ENCODE measurements around the gene CD2AP. TPM values are rescaled to one million over a fixed set of nuclear protein-coding genes. Genes with fewer than 3 reads are reported as not detected.

CD2AP gene
- total and polyA plus RNA-seq, 9 donors = 6.9 to 40.7 (median 15.5) TPM

DNA sequence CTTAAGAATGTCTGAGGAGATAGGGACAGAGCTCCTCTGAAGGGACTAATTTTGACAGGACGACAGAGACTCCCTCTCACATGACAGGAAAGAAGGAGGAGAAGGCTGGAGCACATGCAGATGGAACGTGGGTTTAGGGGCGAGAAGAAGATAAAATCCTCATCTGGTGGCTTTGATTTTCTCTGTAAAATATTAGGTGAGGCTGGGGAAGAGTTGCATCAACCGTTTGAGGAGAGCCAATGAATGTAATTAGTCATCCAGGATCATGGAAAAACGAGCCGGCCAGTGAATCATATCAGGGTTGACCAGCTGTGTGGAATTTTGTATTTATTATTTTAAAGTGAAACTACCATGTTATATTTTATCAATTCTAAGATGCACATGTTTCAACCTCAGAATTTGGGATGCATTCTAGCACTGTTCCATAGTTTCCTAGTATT lies 173.9 kb downstream of the CD2AP start:
- Histone ChIP-seq H3K4me3 (no peak overlapping the region), H3K4me1 (ENCODE audit: insufficient read depth) (no peaks in the 10 kb centered on the region), H3K27ac (no peak overlapping the region), H3K9me3 (no peaks in the 10 kb centered on the region), H3K36me3 (no peaks in the 10 kb centered on the region), H3K27me3 (no peaks in the 10 kb centered on the region)
- no peak for DNase-seq
- TF ChIP-seq POLR2A (IDR thresholded peaks at IDR 0.05) = no peak
- WGBS, 3 donors = 11 to 23% (median 20%) methylated on average over 6 of the region's 6 CpGs
- intact Hi-C loops (cut with DNase I) = no loop called here

DNA sequence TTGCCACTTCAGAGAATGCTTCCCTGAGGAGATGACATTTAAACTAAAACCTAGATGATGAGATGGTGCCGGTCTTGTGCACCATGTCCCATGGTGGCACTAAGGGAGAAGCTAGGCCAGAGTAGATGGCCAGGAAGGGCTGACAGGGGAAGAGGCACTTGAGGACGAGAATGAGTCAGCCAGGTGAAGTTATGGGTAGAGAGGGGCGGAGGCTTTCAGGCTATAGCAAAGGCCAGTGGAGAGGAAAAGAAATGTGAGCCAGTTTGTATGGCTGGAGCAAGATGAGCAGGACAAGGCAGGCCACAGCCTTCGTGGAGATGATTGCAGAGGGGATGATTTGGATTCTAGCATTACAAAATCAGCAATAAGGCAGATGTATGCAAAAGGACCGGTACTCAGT lies 176.1 kb downstream of the CD2AP start:
- intact Hi-C loops (cut with DNase I) = no loop called here
- Histone ChIP-seq H3K36me3 (no peaks in the 10 kb centered on the region), H3K9me3 (no peaks in the 10 kb centered on the region), H3K4me1 (ENCODE audit: insufficient read depth) (no peaks in the 10 kb centered on the region), H3K4me3 (no peak overlapping the region), H3K27me3 (no peaks in the 10 kb centered on the region), H3K27ac (no peak overlapping the region)
- WGBS, 3 donors = 76 to 90% (median 90%) methylated on average over 5 of the region's 5 CpGs
- TF ChIP-seq, protein P1, sequence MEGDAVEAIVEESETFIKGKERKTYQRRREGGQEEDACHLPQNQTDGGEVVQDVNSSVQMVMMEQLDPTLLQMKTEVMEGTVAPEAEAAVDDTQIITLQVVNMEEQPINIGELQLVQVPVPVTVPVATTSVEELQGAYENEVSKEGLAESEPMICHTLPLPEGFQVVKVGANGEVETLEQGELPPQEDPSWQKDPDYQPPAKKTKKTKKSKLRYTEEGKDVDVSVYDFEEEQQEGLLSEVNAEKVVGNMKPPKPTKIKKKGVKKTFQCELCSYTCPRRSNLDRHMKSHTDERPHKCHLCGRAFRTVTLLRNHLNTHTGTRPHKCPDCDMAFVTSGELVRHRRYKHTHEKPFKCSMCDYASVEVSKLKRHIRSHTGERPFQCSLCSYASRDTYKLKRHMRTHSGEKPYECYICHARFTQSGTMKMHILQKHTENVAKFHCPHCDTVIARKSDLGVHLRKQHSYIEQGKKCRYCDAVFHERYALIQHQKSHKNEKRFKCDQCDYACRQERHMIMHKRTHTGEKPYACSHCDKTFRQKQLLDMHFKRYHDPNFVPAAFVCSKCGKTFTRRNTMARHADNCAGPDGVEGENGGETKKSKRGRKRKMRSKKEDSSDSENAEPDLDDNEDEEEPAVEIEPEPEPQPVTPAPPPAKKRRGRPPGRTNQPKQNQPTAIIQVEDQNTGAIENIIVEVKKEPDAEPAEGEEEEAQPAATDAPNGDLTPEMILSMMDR (IDR thresholded peaks at IDR 0.05) = no peak
- TF ChIP-seq EP300 (IDR thresholded peaks at IDR 0.05) = no peak
- no peak for DNase-seq

DNA sequence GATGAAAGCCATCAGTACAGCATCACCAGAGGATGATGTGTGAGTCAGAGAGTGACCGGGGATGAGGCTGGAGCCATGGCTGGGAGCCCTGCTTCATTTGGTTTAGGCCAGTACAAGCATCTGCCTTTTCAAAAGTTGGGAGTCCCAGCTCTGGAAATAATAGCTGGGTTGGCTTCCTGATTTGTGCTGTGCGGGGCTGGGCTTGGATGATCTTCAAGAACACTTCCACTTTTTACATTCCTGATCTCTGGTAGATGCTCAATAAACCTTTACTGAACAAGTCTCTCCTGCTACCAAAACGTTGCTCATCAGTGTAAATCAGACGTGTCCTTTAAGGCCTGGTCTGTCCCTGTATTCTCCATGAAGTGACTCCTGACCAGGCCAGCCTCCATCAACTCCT lies 176.7 kb downstream of the CD2AP start:
- no peaks in the 10 kb centered on the region for H3K36me3 ChIP-seq
- no peak overlapping the region for H3K4me3 ChIP-seq
- intact Hi-C loops (cut with DNase I) = no loop called here
- H3K9me3 ChIP-seq = no peaks in the 10 kb centered on the region
- H3K27ac ChIP-seq = no peak overlapping the region
- TF ChIP-seq POLR2A (IDR thresholded peaks at IDR 0.05) (no peak), EP300 (IDR thresholded peaks at IDR 0.05) (no peak)
- TF ChIP-seq, protein P1 (IDR thresholded peaks at IDR 0.05) = no peak
- DNase-seq = no peak
- WGBS, 3 donors = 79 to 81% (median 79%) methylated on average over 4 of the region's 4 CpGs
- H3K4me1 ChIP-seq (ENCODE audit: insufficient read depth) = no peaks in the 10 kb centered on the region
- H3K27me3 ChIP-seq = no peaks in the 10 kb centered on the region

DNA sequence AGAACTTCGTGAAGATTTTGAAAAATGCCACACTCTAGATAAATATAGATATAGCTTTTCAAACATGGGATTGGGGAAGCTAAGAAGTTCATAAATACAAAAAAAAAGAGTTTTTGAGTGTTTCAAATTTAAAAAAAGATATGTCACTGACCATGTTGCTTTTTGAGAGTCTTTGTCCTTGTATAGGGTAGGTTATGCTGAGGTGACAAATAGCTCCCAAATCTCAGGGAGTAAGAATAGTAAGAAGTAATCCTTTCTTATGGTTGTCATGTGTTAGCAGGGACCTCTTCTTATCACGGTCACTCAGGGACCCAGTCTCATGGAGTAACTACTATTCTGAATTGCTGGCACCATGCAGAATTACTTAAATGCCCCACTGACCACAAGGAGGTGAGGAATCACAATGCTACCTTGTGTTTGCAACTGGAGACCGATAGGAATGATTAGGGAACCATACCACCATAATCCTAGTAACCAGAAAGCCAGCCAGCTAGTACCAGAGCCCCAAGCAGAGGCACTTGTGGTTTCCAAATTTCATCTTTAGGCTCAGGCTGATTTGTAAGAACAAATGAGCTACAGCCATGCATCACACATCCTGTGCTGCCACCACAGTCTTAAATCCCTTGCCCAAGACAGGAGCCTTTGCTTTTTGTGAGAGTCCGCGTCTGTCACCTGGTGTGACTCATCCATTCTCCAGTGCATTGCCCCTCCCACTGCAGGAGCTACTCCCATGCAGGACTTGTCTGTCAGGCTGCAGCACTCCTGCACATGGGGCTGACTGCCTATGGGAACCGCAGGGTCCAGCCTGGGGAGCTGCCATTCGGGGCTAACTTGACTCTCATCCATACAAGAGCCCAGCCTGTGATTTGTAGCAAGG lies 178.4 kb downstream of the CD2AP start:
- Histone ChIP-seq H3K4me1 (ENCODE audit: insufficient read depth) (no peaks in the 10 kb centered on the region), H3K27me3 (no peaks in the 10 kb centered on the region), H3K36me3 (no peaks in the 10 kb centered on the region), H3K27ac (no peak overlapping the region), H3K4me3 (no peak overlapping the region), H3K9me3 (no peaks in the 10 kb centered on the region)
- no peak for DNase-seq
- 59 to 81% (median 66%) methylated on average over 7 of the region's 7 CpGs for WGBS, 3 donors
- TF ChIP-seq POLR2A (IDR thresholded peaks at IDR 0.05) = no peak
- TF ChIP-seq, protein P1 (IDR thresholded peaks at IDR 0.05) = no peak
- no peak for TF ChIP-seq EP300 (IDR thresholded peaks at IDR 0.05)
- intact Hi-C loops (cut with DNase I) = no loop called here

DNA sequence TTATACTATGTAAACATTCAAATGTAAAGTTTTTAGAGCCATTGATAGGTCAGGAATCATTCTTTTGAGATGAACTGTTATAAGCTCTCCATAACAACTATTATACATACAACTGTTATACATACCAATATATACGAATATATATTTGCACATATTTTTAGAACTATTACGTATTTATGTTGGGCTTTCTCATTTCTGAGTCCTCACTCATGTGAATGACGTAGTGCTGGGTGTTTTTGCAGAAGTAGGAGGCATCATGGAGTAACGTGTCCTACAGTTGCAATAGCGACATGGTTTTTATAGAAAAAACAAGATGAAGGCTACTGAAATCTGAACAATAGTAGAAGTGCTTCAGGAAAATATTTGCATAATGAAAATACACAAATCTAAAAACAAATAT lies 184.4 kb downstream of the CD2AP start:
- Histone ChIP-seq H3K27me3 (no peaks in the 10 kb centered on the region), H3K9me3 (no peaks in the 10 kb centered on the region), H3K27ac (no peak overlapping the region), H3K4me3 (no peak overlapping the region), H3K36me3 (no peaks in the 10 kb centered on the region), H3K4me1 (ENCODE audit: insufficient read depth) (no peaks in the 10 kb centered on the region)
- intact Hi-C loops (cut with DNase I) = no loop called here
- TF ChIP-seq POLR2A (IDR thresholded peaks at IDR 0.05) = no peak
- TF ChIP-seq, protein P1 (IDR thresholded peaks at IDR 0.05) = no peak
- no peak for TF ChIP-seq EP300 (IDR thresholded peaks at IDR 0.05)
- no peak for DNase-seq
- WGBS, 3 donors = 75 to 91% (median 81%) methylated on average over 5 of the region's 5 CpGs
